ENCODE data around the gene MBD6.
"Not testable (repeated sequence)": the region's sequence is repeated elsewhere in the genome, so short reads cannot be mapped to it uniquely, and the experiment has no call there.

- TF ChIP-seq, protein P1, sequence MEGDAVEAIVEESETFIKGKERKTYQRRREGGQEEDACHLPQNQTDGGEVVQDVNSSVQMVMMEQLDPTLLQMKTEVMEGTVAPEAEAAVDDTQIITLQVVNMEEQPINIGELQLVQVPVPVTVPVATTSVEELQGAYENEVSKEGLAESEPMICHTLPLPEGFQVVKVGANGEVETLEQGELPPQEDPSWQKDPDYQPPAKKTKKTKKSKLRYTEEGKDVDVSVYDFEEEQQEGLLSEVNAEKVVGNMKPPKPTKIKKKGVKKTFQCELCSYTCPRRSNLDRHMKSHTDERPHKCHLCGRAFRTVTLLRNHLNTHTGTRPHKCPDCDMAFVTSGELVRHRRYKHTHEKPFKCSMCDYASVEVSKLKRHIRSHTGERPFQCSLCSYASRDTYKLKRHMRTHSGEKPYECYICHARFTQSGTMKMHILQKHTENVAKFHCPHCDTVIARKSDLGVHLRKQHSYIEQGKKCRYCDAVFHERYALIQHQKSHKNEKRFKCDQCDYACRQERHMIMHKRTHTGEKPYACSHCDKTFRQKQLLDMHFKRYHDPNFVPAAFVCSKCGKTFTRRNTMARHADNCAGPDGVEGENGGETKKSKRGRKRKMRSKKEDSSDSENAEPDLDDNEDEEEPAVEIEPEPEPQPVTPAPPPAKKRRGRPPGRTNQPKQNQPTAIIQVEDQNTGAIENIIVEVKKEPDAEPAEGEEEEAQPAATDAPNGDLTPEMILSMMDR (IDR thresholded peaks at IDR 0.05) = not testable (repeated sequence)
- TF ChIP-seq POLR2A (IDR thresholded peaks at IDR 0.05) = not testable (repeated sequence)
Observed at GRCh38 chr12:57561117-57561516, 38.5 kb downstream of the MBD6 start.
